K562 (cell line): ENCODE data around the gene GGT5. TPM values are rescaled to one million over a fixed set of nuclear protein-coding genes. Genes with fewer than 3 reads are reported as not detected.
A peak's percentile ranks its signal among the peaks of the same experiment; 100 is the strongest.

Experiments used
- ATAC-seq: fragments of 200-7000 bp; cut with Tn5 transposase; 3 replicates; pipeline ENCODE4 v1.9.1; 2020; ENCODE audit warnings: moderate library complexity
- BruUV-seq: library from RNA; stranded (reverse); fragments of 400-500 nt; replicated peaks from 2 replicates; lab custom pipeline; 2021; lab: Mats Ljungman, UMichigan
- CTCF ChIA-PET: fragments of 300-600 bp; formaldehyde crosslinking; extraction: SDS; loops from one replicate; lab custom pipeline; 2021; ENCODE audit warnings: low intra/inter-chr PET ratio; lab: Yijun Ruan, JAX
- POLR2A ChIA-PET: fragments of 300-600, 350-650 bp; sonication (Branson Sonifier 250); formaldehyde crosslinking; extraction: SDS; loops from one replicate; lab custom pipeline; 2021; ENCODE audit warnings: antibody characterized with exemption, inconsistent platforms; lab: Yijun Ruan, JAX
- DNase-seq, 4 experiments: peaks; one replicate each; pipeline versions ENCODE4 v3.0.0 to v3.0.0-alpha.2; 2011 to 2018; ENCODE audit warnings: low spot score in 3 of 4, mixed read lengths in 3 of 4; ENCODE audit errors: extremely low read depth in 1 of 4
- FAIRE-seq: peaks from 2 replicates; lab custom pipeline; 2011; peaks lifted over from hg19 to GRCh38; lab: Jason Lieb, UNC
- H2AFZ ChIP-seq: 2 replicates; pipeline ENCODE4 v1.6.0; 2011; ENCODE audit warnings: low read depth, low read length, control low read depth, inconsistent platforms
- H3K27ac ChIP-seq: fragments of 200-600 bp; 3 replicates; pipeline ENCODE4 v1.8.0; 2011; ENCODE audit warnings: low read depth, mild to moderate bottlenecking, control low read depth, inconsistent platforms, low read length, moderate library complexity, mixed read lengths; ENCODE audit errors: extremely low read depth
- H3K27me3 ChIP-seq, 2 experiments: fragments of 300-600 bp in 1 of 2; 2 replicates in 1 of 2; 3 replicates in 1 of 2; pipeline versions ENCODE4 v1.6.0 to v1.8.0; 2011; ENCODE audit warnings: inconsistent platforms in 2 of 2, low read length in 2 of 2, mild to moderate bottlenecking in 1 of 2, mixed read lengths in 1 of 2, moderate library complexity in 1 of 2; ENCODE audit not compliant: control insufficient read depth in 2 of 2, insufficient read depth in 2 of 2
- H3K36me3 ChIP-seq: fragments of 300-600 bp; 3 replicates; pipeline ENCODE4 v1.8.0; 2011; ENCODE audit warnings: mild to moderate bottlenecking, low read length, inconsistent platforms; ENCODE audit not compliant: control insufficient read depth, insufficient read depth
- H3K4me1 ChIP-seq, 2 experiments: fragments of 200-600 bp in 1 of 2; replicated peaks in 1 of 2; 2 replicates in 1 of 2; 3 replicates in 1 of 2; pipeline versions ENCODE4 v1.5.1 to v1.8.0; 2011; ENCODE audit warnings: inconsistent platforms in 2 of 2, low read length in 2 of 2, mild to moderate bottlenecking in 1 of 2, mixed read lengths in 1 of 2, moderate library complexity in 1 of 2; ENCODE audit not compliant: control insufficient read depth in 2 of 2, insufficient read depth in 2 of 2
- H3K4me2 ChIP-seq: 2 replicates; pipeline ENCODE4 v1.6.1; 2011; ENCODE audit warnings: low read length, control low read depth, inconsistent platforms, mixed read lengths; ENCODE audit not compliant: insufficient read depth
- H3K4me3 ChIP-seq: fragments of 200-600 bp; sonication (generic), shearing (Covaris generic); 2 replicates; pipeline ENCODE4 v1.5.1; 2016; ENCODE audit warnings: control low read depth, inconsistent platforms
- H3K79me2 ChIP-seq: fragments of 200-600 bp; 3 replicates; pipeline ENCODE4 v1.8.0; 2011; ENCODE audit warnings: low read length, inconsistent platforms; ENCODE audit not compliant: control insufficient read depth, insufficient read depth
- H3K9ac ChIP-seq, 2 experiments: 2 replicates each; pipeline versions ENCODE4 v1.6.0 to v1.6.1; 2011; ENCODE audit warnings: low read depth in 2 of 2, low read length in 2 of 2, control low read depth in 1 of 2, inconsistent platforms in 1 of 2, mild to moderate bottlenecking in 1 of 2, mixed read lengths in 1 of 2; ENCODE audit not compliant: insufficient read depth in 1 of 2
- H3K9me1 ChIP-seq: one replicate; pipeline ENCODE4 v1.6.0; 2011; ENCODE audit warnings: inconsistent platforms, mild to moderate bottlenecking, low read length, moderate library complexity; ENCODE audit not compliant: control insufficient read depth, insufficient read depth
- H3K9me3 ChIP-seq: replicated peaks from 2 replicates; pipeline ENCODE4 v1.5.1; 2011; ENCODE audit warnings: low read depth, low read length, inconsistent platforms; ENCODE audit not compliant: control insufficient read depth, insufficient read depth
- H4K20me1 ChIP-seq: replicated peaks from 2 replicates; pipeline ENCODE4 v1.6.1; 2011; ENCODE audit warnings: low read length, inconsistent platforms, mixed read lengths; ENCODE audit not compliant: control insufficient read depth, insufficient read depth
- CBFA2T2 ChIP-seq: fragments of 450-650 bp; conservative IDR thresholded peaks from 2 replicates; pipeline ENCODE4 v1.6.1; 2017; ENCODE audit warnings: mild to moderate bottlenecking
- CCAR2 ChIP-seq: fragments of 200-400 bp; formaldehyde crosslinking; IDR thresholded peaks from 2 replicates; pipeline ENCODE4 v1.6.1; 2017; ENCODE audit warnings: mild to moderate bottlenecking, low read depth, low read length
- HSF4 ChIP-seq: fragments of 250-450 bp; sonication (Bioruptor Pico); IDR thresholded peaks from 2 replicates; pipeline ENCODE4 v2.1.2; 2022; ENCODE audit warnings: mild to moderate bottlenecking, moderate library complexity, borderline replicate concordance
- SMAD3 ChIP-seq: fragments of 450-650 bp; formaldehyde crosslinking; conservative IDR thresholded peaks from 2 replicates; pipeline ENCODE4 v1.4.0; 2020; ENCODE audit warnings: mild to moderate bottlenecking
- ZNF695 ChIP-seq: fragments of 450-650 bp; formaldehyde crosslinking; IDR thresholded peaks from 2 replicates; pipeline ENCODE4 v1.4.0; 2020; ENCODE audit warnings: mild to moderate bottlenecking, moderate library complexity
- WGBS: fragments of 100-300 bp; shearing (Covaris generic); methylation state at CpG from one replicate; pipeline ENCODE4 v1.1.6; 2016; ENCODE audit warnings: low coverage, mixed read lengths; ENCODE audit not compliant: insufficient coverage; ENCODE audit errors: missing lambda C conversion rate; 5-methylcytosine and 5-hydroxymethylcytosine counted together
- in situ Hi-C: fragments of 300-500 bp; cut with MboI; formaldehyde crosslinking; loops from 4 replicates; pipeline ENCODE4 v1.15.0; 2018; ENCODE audit warnings: inconsistent platforms, mixed read lengths
- intact Hi-C: fragments of 100-400 bp; cut with micrococcal nuclease; formaldehyde crosslinking; loops from 2 replicates; pipeline ENCODE4 v1.14.2; 2022
- polyA plus RNA-seq, 8 experiments: library from polyadenylated mRNA; depleted of rRNA in 4 of 8; stranded (reverse) in 5 of 8; unstranded in 3 of 8; fragments of >200 nt; fragmentation: Nextera tagmentation in 2 of 8; fragmentation: Illumina TruSeq in 1 of 8; extraction: Ambion mirVana in 2 of 8; extraction: Trizol in 1 of 8; gene quantifications; 2 replicates each; pipeline versions ENCODE4 v1.2.1 to v1.2.3, GENCODE V29; 2011 to 2014; ENCODE audit warnings: inconsistent platforms in 1 of 8, missing spikeins in 1 of 8
- total RNA-seq, 7 experiments: library from RNA; depleted of rRNA in 6 of 7; stranded (reverse); fragments of >200 nt in 6 of 7; fragmentation: Illumina TruSeq in 2 of 7; extraction: Trizol in 2 of 7; gene quantifications; 2 replicates each; pipeline versions ENCODE4 v1.2.1 to v1.2.3, GENCODE V29; 2011 to 2021; ENCODE audit warnings: low replicate concordance in 1 of 7
- TF ChIP-seq, protein P1 (sequence below): sonication (generic); formaldehyde crosslinking; IDR thresholded peaks from 2 replicates; pipeline ENCODE4 v1.8.0; 2022; ENCODE audit warnings: mild to moderate bottlenecking, missing genetic modification reagents
- TF ChIP-seq, protein P2 (sequence below): sonication (generic); formaldehyde crosslinking; IDR thresholded peaks from 2 replicates; pipeline ENCODE4 v1.8.0; 2022; ENCODE audit warnings: missing genetic modification reagents, mild to moderate bottlenecking, borderline replicate concordance
- TF ChIP-seq, protein P3 (sequence below): fragments of 250-450 bp; sonication (Bioruptor Pico); IDR thresholded peaks from 2 replicates; pipeline ENCODE4 v1.4.0; 2020; ENCODE audit warnings: mild to moderate bottlenecking, moderate library complexity, borderline replicate concordance
- TF ChIP-seq, protein P4 (sequence below), 2 experiments: fragments of 200-800 bp in 1 of 2; sonication (Bioruptor generic) in 1 of 2; sonication (generic) in 1 of 2; formaldehyde crosslinking in 1 of 2; IDR thresholded peaks in 1 of 2; conservative IDR thresholded peaks in 1 of 2; 2 replicates each; pipeline versions ENCODE4 v1.5.0 to v1.6.1; 2016 to 2020; ENCODE audit warnings: missing compliant biosample characterization in 1 of 2, missing genetic modification characterization in 1 of 2, missing genetic modification reagents in 1 of 2
- TF ChIP-seq, protein P5 (sequence below): fragments of 250-450 bp; sonication (Bioruptor Pico); IDR thresholded peaks from 2 replicates; pipeline ENCODE4 v1.8.0; 2022; ENCODE audit warnings: inconsistent platforms

GGT5 gene
- total and polyA plus RNA-seq, 9 of the 15 experiments (the other 6 are each of a cell fraction or from before 2014, with no cell fraction given) = 0.07 to 0.69 (median 0.18) TPM; not detected in 4

DNA sequence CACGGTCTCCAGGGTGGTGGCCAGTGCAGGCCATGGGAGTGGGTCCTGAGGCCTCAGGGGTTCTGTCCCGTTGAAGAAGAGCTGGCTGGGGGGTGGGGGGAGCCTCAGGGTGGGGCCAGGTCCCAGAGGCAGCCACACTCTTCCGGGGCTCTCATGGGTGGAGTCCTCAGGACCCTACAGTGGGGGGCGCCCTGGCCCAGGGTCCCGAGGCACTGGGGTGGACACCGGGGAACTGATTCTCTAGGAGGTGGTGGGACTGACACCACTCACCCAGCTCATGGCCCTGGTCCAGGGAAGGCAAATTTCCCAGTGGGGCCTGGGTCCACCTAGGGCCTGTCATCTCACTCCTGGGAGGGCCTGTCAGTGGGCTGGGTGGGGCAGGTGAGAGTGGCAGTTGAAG is 12.8 kb downstream of the GGT5 start:
- Histone ChIP-seq H3K4me1 (peaks cover 0 to 5% of the 10 kb centered on the region in 2 experiments; a peak in 2 of 5 replicates), H2AFZ (no peak overlapping the region), H4K20me1 (no peaks in the 10 kb centered on the region), H3K9me3 (no peaks in the 10 kb centered on the region), H3K27ac (no peak overlapping the region), H3K79me2 (no peaks in the 10 kb centered on the region), H3K4me2 (no peak overlapping the region), H3K9me1 (no peaks in the 10 kb centered on the region), H3K36me3 (no peaks in the 10 kb centered on the region), H3K27me3 (no peaks in the 10 kb centered on the region), H3K9ac (no peak overlapping the region), H3K4me3 (no peak overlapping the region)
- intact Hi-C loops = no loop called here
- CTCF ChIA-PET = no interaction called here
- 12% methylated on average over 3 of the region's 6 CpGs for WGBS
- BruUV-seq = no TSS peak
- no peak for FAIRE-seq
- in situ Hi-C loops = no loop called here
- ATAC-seq = no peak
- peak in 1 of 4 experiments; percentile 8 for DNase-seq
- POLR2A ChIA-PET = no interaction called here
- TF ChIP-seq SMAD3 (CRISPR knock-in tag) (no peak), CCAR2 (no peak), ZNF695 (no peak), HSF4 (no peak), CBFA2T2 (no peak)
- TF ChIP-seq, protein P1, sequence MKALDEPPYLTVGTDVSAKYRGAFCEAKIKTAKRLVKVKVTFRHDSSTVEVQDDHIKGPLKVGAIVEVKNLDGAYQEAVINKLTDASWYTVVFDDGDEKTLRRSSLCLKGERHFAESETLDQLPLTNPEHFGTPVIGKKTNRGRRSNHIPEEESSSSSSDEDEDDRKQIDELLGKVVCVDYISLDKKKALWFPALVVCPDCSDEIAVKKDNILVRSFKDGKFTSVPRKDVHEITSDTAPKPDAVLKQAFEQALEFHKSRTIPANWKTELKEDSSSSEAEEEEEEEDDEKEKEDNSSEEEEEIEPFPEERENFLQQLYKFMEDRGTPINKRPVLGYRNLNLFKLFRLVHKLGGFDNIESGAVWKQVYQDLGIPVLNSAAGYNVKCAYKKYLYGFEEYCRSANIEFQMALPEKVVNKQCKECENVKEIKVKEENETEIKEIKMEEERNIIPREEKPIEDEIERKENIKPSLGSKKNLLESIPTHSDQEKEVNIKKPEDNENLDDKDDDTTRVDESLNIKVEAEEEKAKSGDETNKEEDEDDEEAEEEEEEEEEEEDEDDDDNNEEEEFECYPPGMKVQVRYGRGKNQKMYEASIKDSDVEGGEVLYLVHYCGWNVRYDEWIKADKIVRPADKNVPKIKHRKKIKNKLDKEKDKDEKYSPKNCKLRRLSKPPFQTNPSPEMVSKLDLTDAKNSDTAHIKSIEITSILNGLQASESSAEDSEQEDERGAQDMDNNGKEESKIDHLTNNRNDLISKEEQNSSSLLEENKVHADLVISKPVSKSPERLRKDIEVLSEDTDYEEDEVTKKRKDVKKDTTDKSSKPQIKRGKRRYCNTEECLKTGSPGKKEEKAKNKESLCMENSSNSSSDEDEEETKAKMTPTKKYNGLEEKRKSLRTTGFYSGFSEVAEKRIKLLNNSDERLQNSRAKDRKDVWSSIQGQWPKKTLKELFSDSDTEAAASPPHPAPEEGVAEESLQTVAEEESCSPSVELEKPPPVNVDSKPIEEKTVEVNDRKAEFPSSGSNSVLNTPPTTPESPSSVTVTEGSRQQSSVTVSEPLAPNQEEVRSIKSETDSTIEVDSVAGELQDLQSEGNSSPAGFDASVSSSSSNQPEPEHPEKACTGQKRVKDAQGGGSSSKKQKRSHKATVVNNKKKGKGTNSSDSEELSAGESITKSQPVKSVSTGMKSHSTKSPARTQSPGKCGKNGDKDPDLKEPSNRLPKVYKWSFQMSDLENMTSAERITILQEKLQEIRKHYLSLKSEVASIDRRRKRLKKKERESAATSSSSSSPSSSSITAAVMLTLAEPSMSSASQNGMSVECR (CRISPR knock-in tag) = no peak
- TF ChIP-seq, protein P2, sequence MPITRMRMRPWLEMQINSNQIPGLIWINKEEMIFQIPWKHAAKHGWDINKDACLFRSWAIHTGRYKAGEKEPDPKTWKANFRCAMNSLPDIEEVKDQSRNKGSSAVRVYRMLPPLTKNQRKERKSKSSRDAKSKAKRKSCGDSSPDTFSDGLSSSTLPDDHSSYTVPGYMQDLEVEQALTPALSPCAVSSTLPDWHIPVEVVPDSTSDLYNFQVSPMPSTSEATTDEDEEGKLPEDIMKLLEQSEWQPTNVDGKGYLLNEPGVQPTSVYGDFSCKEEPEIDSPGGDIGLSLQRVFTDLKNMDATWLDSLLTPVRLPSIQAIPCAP (CRISPR knock-in tag) = no peak
- TF ChIP-seq, protein P3, sequence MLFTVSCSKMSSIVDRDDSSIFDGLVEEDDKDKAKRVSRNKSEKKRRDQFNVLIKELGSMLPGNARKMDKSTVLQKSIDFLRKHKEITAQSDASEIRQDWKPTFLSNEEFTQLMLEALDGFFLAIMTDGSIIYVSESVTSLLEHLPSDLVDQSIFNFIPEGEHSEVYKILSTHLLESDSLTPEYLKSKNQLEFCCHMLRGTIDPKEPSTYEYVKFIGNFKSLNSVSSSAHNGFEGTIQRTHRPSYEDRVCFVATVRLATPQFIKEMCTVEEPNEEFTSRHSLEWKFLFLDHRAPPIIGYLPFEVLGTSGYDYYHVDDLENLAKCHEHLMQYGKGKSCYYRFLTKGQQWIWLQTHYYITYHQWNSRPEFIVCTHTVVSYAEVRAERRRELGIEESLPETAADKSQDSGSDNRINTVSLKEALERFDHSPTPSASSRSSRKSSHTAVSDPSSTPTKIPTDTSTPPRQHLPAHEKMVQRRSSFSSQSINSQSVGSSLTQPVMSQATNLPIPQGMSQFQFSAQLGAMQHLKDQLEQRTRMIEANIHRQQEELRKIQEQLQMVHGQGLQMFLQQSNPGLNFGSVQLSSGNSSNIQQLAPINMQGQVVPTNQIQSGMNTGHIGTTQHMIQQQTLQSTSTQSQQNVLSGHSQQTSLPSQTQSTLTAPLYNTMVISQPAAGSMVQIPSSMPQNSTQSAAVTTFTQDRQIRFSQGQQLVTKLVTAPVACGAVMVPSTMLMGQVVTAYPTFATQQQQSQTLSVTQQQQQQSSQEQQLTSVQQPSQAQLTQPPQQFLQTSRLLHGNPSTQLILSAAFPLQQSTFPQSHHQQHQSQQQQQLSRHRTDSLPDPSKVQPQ (CRISPR knock-in tag) = no peak
- TF ChIP-seq, protein P4, sequence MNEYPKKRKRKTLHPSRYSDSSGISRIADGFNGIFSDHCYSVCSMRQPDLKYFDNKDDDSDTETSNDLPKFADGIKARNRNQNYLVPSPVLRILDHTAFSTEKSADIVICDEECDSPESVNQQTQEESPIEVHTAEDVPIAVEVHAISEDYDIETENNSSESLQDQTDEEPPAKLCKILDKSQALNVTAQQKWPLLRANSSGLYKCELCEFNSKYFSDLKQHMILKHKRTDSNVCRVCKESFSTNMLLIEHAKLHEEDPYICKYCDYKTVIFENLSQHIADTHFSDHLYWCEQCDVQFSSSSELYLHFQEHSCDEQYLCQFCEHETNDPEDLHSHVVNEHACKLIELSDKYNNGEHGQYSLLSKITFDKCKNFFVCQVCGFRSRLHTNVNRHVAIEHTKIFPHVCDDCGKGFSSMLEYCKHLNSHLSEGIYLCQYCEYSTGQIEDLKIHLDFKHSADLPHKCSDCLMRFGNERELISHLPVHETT (CRISPR knock-in tag; conservative IDR thresholded peaks at IDR 0.05 in 1 of 2, IDR thresholded peaks at IDR 0.05 in 1 of 2) = no peak
- TF ChIP-seq, protein P5, sequence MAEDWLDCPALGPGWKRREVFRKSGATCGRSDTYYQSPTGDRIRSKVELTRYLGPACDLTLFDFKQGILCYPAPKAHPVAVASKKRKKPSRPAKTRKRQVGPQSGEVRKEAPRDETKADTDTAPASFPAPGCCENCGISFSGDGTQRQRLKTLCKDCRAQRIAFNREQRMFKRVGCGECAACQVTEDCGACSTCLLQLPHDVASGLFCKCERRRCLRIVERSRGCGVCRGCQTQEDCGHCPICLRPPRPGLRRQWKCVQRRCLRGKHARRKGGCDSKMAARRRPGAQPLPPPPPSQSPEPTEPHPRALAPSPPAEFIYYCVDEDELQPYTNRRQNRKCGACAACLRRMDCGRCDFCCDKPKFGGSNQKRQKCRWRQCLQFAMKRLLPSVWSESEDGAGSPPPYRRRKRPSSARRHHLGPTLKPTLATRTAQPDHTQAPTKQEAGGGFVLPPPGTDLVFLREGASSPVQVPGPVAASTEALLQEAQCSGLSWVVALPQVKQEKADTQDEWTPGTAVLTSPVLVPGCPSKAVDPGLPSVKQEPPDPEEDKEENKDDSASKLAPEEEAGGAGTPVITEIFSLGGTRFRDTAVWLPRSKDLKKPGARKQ (CRISPR knock-in tag) = no peak
